Esophagus muscularis mucosa (tissue), 4 donors: ENCODE data around the gene ITGAD. TPM values are rescaled to one million over a fixed set of nuclear protein-coding genes. Genes with fewer than 3 reads are reported as not detected.
A peak's percentile ranks its signal among the peaks of the same experiment; 100 is the strongest.

Experiments
- DNase-seq: peaks from one replicate; pipeline ENCODE4 v3.0.0-alpha.2; 2017; ENCODE audit errors: extremely low spot score
- H3K27ac ChIP-seq, 4 donors: fragments of 200-600 bp; sonication (generic); replicated peaks in 1 of 4; 1 replicate in 3 of 4; 2 replicates in 1 of 4; pipeline ENCODE4 v1.5.1; 2016 to 2019; ENCODE audit warnings: mild to moderate bottlenecking in 1 of 4
- H3K27me3 ChIP-seq, 4 donors: fragments of 200-600 bp; sonication (generic); one replicate each; pipeline versions ENCODE4 v1.5.1 to v1.6.0; 2016 to 2019
- H3K36me3 ChIP-seq, 4 donors: fragments of 200-600 bp; sonication (generic); one replicate each; pipeline ENCODE4 v1.5.1; 2016 to 2019
- H3K4me1 ChIP-seq, 4 donors: fragments of 200-600 bp; sonication (generic); one replicate each; pipeline ENCODE4 v1.5.1; 2016 to 2019
- H3K4me3 ChIP-seq, 4 donors: fragments of 200-600 bp; sonication (generic); 1 replicate in 2 of 4; 2 replicates in 2 of 4; pipeline ENCODE4 v1.5.1; 2016 to 2019; ENCODE audit warnings: mild to moderate bottlenecking in 4 of 4, moderate library complexity in 1 of 4
- H3K9me3 ChIP-seq, 4 donors: fragments of 200-600 bp; sonication (generic); 1 replicate in 3 of 4; 2 replicates in 1 of 4; pipeline ENCODE4 v1.5.1; 2016 to 2019
- CTCF ChIP-seq, 3 experiments: fragments of 200-600 bp in 2 of 3; fragments of 450-650 bp in 1 of 3; sonication (generic) in 2 of 3; IDR thresholded peaks; one replicate each; pipeline ENCODE4 v1.5.1; 2017 to 2019; ENCODE audit warnings: antibody characterized with exemption in 3 of 3, mild to moderate bottlenecking in 2 of 3, moderate library complexity in 1 of 3
- EP300 ChIP-seq: sonication (generic); formaldehyde crosslinking; IDR thresholded peaks from one replicate; pipeline ENCODE4 v1.6.1; 2017; ENCODE audit warnings: antibody characterized with exemption
- POLR2A ChIP-seq: fragments of 450-650 bp; IDR thresholded peaks from one replicate; pipeline ENCODE4 v1.6.1; 2017; ENCODE audit warnings: antibody characterized with exemption, moderate library complexity, mild to moderate bottlenecking, low read depth
- POLR2AphosphoS5 ChIP-seq, 2 donors: sonication (generic); formaldehyde crosslinking; IDR thresholded peaks; one replicate each; pipeline ENCODE4 v1.6.1; 2017; ENCODE audit warnings: antibody characterized with exemption in 2 of 2
- WGBS: methylation state at CpG from one replicate; pipeline ENCODE4 v1.1.5; 2018; 5-methylcytosine and 5-hydroxymethylcytosine counted together
- intact Hi-C: fragments of 100-400 bp; cut with DNase I; formaldehyde crosslinking; loops from one replicate; pipeline ENCODE4 v1.15.1; 2023
- total RNA-seq, 4 donors: library from RNA; depleted of rRNA; stranded (reverse); fragments of >200 nt; gene quantifications; one replicate each; pipeline versions ENCODE4 v1.1.0 to v1.2.1, GENCODE V29; 2016

ITGAD gene
- total RNA-seq, 4 donors from 2014 or later, result 0.50 TPM; not detected in 3

- DNase-seq, result no peak
- 82% methylated on average over 4 of the region's 5 CpGs for WGBS
- Histone ChIP-seq H3K27ac (no peak overlapping the region), H3K36me3 (peaks cover 24 to 52% (median 49%) of the 10 kb centered on the region in 4 donors), H3K4me1 (peaks cover 11 to 18% (median 15%) of the 10 kb centered on the region in 4 donors), H3K9me3 (no peaks in the 10 kb centered on the region), H3K27me3 (no peaks in the 10 kb centered on the region), H3K4me3 (no peak overlapping the region)
- intact Hi-C loops, result no loop called here
- TF ChIP-seq CTCF (IDR thresholded peaks at IDR 0.05) (no peak), POLR2AphosphoS5 (IDR thresholded peaks at IDR 0.05) (no peak), EP300 (no peak), POLR2A (no peak)
These were observed 74.1 kb downstream of the ITGAD start for GRCh38 chr16:31467151-31467773.

GRCh38 chr16:31467858-31468257, 74.7 kb downstream of the ITGAD start:
- intact Hi-C loops, result no loop called here
- no peak overlapping the region for H3K27ac ChIP-seq
- no peaks in the 10 kb centered on the region for H3K9me3 ChIP-seq
- no peak overlapping the region for H3K4me3 ChIP-seq
- DNase-seq, result no peak
- peaks cover 18 to 46% (median 43%) of the 10 kb centered on the region in 4 donors for H3K36me3 ChIP-seq
- H3K4me1 ChIP-seq, result peaks cover 11 to 18% (median 17%) of the 10 kb centered on the region in 4 donors
- no peaks in the 10 kb centered on the region for H3K27me3 ChIP-seq
- WGBS, result 97% methylated on average over 5 of the region's 5 CpGs
- no peak for TF ChIP-seq POLR2A
- TF ChIP-seq CTCF (IDR thresholded peaks at IDR 0.05), result no peak
- no peak for TF ChIP-seq POLR2AphosphoS5 (IDR thresholded peaks at IDR 0.05)
- no peak for TF ChIP-seq EP300

GRCh38 chr16:31470615-31471014, 77.5 kb downstream of the ITGAD start:
- WGBS, result 80% methylated on average over 3 of the region's 3 CpGs
- TF ChIP-seq EP300, result no peak
- TF ChIP-seq POLR2A, result no peak
- no peak for TF ChIP-seq POLR2AphosphoS5 (IDR thresholded peaks at IDR 0.05)
- TF ChIP-seq CTCF (IDR thresholded peaks at IDR 0.05), result no peak
- Histone ChIP-seq H3K27ac (peak overlapping the region; percentile 99 to 100 (median 99)), H3K9me3 (no peaks in the 10 kb centered on the region), H3K4me3 (peak overlapping the region in 3 of 4 donors; percentile 85 to 94 (median 87)), H3K27me3 (no peaks in the 10 kb centered on the region), H3K36me3 (peaks cover 30 to 43% (median 41%) of the 10 kb centered on the region in 4 donors), H3K4me1 (peaks cover 22 to 44% (median 43%) of the 10 kb centered on the region in 4 donors)
- intact Hi-C loops, result no loop called here
- DNase-seq, result no peak

GRCh38 chr16:31471241-31471874, 78.2 kb downstream of the ITGAD start:
- Histone ChIP-seq H3K27ac (peak overlapping the region; percentile 99 to 100 (median 99)), H3K36me3 (peaks cover 33 to 43% (median 41%) of the 10 kb centered on the region in 4 donors), H3K4me3 (peak overlapping the region; percentile 85 to 94 (median 89)), H3K4me1 (peaks cover 22 to 51% (median 51%) of the 10 kb centered on the region in 4 donors), H3K27me3 (no peaks in the 10 kb centered on the region), H3K9me3 (no peaks in the 10 kb centered on the region)
- intact Hi-C loops, result no loop called here
- WGBS, result 20% methylated on average over 9 of the region's 15 CpGs
- no peak for TF ChIP-seq CTCF (IDR thresholded peaks at IDR 0.05)
- TF ChIP-seq POLR2AphosphoS5 (IDR thresholded peaks at IDR 0.05), result no peak
- no peak for TF ChIP-seq EP300
- no peak for TF ChIP-seq POLR2A
- no peak for DNase-seq
